ENCODE measurements around the gene TRABD.

DNA sequence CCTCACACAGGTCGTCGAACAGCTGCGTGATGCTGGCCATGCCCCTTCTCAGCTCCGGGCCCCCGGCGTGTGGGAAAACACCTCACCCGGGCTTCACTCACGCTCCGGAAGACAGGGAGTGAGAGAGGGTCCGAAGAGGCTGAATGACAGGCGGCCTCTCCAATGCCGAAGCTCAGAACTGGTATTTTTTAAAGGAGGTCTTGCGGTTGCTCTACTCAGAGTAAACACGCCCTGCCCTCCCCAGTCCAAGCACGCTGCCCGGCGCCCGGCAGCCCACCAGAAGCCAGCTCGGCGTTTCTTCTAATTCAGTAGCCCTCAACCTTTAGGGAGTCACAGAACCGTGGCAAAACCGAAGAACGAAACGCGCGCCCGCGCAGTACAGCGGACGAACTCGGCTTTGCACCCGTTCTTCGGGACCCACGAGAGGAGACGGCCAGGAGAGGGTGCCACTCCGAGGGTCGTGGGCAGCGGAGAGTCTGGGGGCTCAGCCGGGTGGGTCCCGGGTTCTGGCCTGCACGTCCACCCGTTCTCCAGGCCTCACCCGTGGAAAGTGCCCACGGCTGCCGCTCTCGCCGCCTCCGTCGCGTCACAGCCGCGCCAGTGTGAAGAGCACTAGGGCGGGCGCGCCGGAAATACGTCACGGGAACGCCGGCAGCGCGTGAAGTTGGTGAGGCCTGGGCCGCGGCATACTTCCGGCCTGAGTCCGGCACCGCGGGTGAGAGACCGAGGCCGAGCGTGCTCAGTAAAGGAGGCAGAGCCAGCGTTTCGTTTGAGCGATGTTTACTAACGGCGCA lies 58.9 kb downstream of the TRABD start, which contains the start of gene TUBGCP6:
- TF ChIP-seq, protein P1, sequence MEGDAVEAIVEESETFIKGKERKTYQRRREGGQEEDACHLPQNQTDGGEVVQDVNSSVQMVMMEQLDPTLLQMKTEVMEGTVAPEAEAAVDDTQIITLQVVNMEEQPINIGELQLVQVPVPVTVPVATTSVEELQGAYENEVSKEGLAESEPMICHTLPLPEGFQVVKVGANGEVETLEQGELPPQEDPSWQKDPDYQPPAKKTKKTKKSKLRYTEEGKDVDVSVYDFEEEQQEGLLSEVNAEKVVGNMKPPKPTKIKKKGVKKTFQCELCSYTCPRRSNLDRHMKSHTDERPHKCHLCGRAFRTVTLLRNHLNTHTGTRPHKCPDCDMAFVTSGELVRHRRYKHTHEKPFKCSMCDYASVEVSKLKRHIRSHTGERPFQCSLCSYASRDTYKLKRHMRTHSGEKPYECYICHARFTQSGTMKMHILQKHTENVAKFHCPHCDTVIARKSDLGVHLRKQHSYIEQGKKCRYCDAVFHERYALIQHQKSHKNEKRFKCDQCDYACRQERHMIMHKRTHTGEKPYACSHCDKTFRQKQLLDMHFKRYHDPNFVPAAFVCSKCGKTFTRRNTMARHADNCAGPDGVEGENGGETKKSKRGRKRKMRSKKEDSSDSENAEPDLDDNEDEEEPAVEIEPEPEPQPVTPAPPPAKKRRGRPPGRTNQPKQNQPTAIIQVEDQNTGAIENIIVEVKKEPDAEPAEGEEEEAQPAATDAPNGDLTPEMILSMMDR (IDR thresholded peaks at IDR 0.05; ENCODE audit: borderline replicate concordance, extremely low read depth, low read length, poor library complexity, severe bottlenecking) = peak; percentile 33
- TF ChIP-seq EZH2 (IDR thresholded peaks at IDR 0.05; ENCODE audit: borderline replicate concordance, low read depth, low read length, severe bottlenecking) = no peak
